ENCODE measurements around the gene TIMM22. TPM values are rescaled to one million over a fixed set of nuclear protein-coding genes. Genes with fewer than 3 reads are reported as not detected.
"Not testable (repeated sequence)": the region's sequence is repeated elsewhere in the genome, so short reads cannot be mapped to it uniquely, and the experiment has no call there.

The TIMM22 gene
- total RNA-seq, 1 donor from 2014 or later: 9.1 TPM

GRCh38 chr17:1047177-1047878 lies 50.4 kb downstream of the TIMM22 start:
- DNase-seq (peak; percentile 49), ATAC-seq (peak; percentile 26 to 43)
- H3K27me3 ChIP-seq (ENCODE audit: low read depth): no peaks in the 10 kb centered on the region
- intact Hi-C loops (cut with DNase I): no loop called here
- no peaks in the 10 kb centered on the region for H3K9me3 ChIP-seq
- H3K4me3 ChIP-seq: no peak overlapping the region
- peaks cover 38% of the 10 kb centered on the region for H3K4me1 ChIP-seq
- peak overlapping the region; percentile 71 for H3K27ac ChIP-seq
- H3K36me3 ChIP-seq: peaks cover 50% of the 10 kb centered on the region
- peak; percentile 32 for TF ChIP-seq CTCF (IDR thresholded peaks at IDR 0.05)

- Histone ChIP-seq H3K27me3 (ENCODE audit: low read depth) (no peaks in the 10 kb centered on the region), H3K4me1 (peaks cover 36% of the 10 kb centered on the region), H3K27ac (peak overlapping the region; percentile 71), H3K36me3 (peaks cover 50% of the 10 kb centered on the region), H3K4me3 (no peak overlapping the region), H3K9me3 (no peaks in the 10 kb centered on the region)
- ATAC-seq (no peak), DNase-seq (no peak)
- no peak for TF ChIP-seq CTCF (IDR thresholded peaks at IDR 0.05)
- intact Hi-C loops (cut with DNase I): no loop called here
These were observed 51.0 kb downstream of the TIMM22 start for GRCh38 chr17:1047879-1048470.

- H3K4me3 ChIP-seq; intact Hi-C loops (cut with DNase I); ATAC-seq; H3K27me3 ChIP-seq (ENCODE audit: low read depth); H3K9me3 ChIP-seq: not testable (repeated sequence)
- peaks cover 29% of the 10 kb centered on the region for H3K4me1 ChIP-seq
- H3K36me3 ChIP-seq: peaks cover 53% of the 10 kb centered on the region
- peak; percentile 37 for DNase-seq
- H3K27ac ChIP-seq: peak overlapping the region; percentile 71
These were observed 51.7 kb downstream of the TIMM22 start for GRCh38 chr17:1048516-1049115.

GRCh38 chr17:1049446-1050225 lies 52.7 kb downstream of the TIMM22 start:
- H3K9me3 ChIP-seq: no peaks in the 10 kb centered on the region
- ATAC-seq: no peak
- H3K36me3 ChIP-seq: peaks cover 61% of the 10 kb centered on the region
- DNase-seq: peak; percentile 25
- H3K27me3 ChIP-seq (ENCODE audit: low read depth): no peaks in the 10 kb centered on the region
- H3K4me1 ChIP-seq: peaks cover 19% of the 10 kb centered on the region
- no peak for TF ChIP-seq CTCF (IDR thresholded peaks at IDR 0.05)
- no peak overlapping the region for H3K4me3 ChIP-seq
- no peak overlapping the region for H3K27ac ChIP-seq
- intact Hi-C loops (cut with DNase I): no loop called here

GRCh38 chr17:1050246-1050995 lies 53.5 kb downstream of the TIMM22 start:
- no peaks in the 10 kb centered on the region for H3K27me3 ChIP-seq (ENCODE audit: low read depth)
- peaks cover 16% of the 10 kb centered on the region for H3K4me1 ChIP-seq
- intact Hi-C loops (cut with DNase I): no loop called here
- TF ChIP-seq CTCF (IDR thresholded peaks at IDR 0.05): no peak
- H3K36me3 ChIP-seq: peaks cover 67% of the 10 kb centered on the region
- no peak overlapping the region for H3K27ac ChIP-seq
- no peaks in the 10 kb centered on the region for H3K9me3 ChIP-seq
- no peak overlapping the region for H3K4me3 ChIP-seq
- peak; percentile 28 for DNase-seq
- ATAC-seq: peak; percentile 20 to 51

Measured in lower lobe of right lung (tissue), 2 donors.